RPMI7951 (cell line): ENCODE results near the gene RTL9. TPM values are rescaled to one million over a fixed set of nuclear protein-coding genes. Genes with fewer than 3 reads are reported as not detected.
"Not testable (repeated sequence)": the region's sequence is repeated elsewhere in the genome, so short reads cannot be mapped to it uniquely, and the experiment has no call there.

ENCODE experiments used
- DNase-seq: peaks from one replicate; pipeline ENCODE4 v3.0.0-alpha.2; 2012; ENCODE audit warnings: low read depth
- total RNA-seq: library from RNA; depleted of rRNA; stranded (reverse); fragments of >200 nt; shearing (Covaris generic); gene quantifications from 2 replicates; pipeline ENCODE4 v1.2.3, GENCODE V29; 2014; rRNA removed

RTL9 gene
- 0.24 and 0.39 TPM in 2 replicates for total RNA-seq

DNA sequence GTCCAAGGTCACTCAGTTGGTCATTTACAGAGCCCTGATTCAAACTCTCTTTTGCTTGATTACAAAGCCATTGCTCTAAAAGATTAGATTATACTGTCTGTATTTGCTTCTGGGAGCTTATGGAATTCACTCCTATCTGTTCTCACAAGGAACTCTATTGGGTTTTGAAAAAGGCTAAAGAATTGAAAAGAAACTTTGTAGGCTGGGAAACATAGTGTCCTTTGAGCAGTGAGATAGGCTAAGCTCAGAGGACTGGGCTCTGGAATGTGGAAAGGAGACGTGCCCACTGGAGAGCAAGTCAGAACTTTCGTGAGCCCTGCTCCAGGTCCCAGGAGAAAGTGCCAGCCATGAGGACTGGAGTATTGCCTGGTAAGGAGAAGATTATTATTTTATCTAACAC lies at the start of gene RTL9:
Gene RTL9 (plus strand): TSS at position 301 of the 400 bp plus-strand sequence. CDS start 91,770 bp downstream, outside the sequence.
- DNase-seq = no peak

DNA sequence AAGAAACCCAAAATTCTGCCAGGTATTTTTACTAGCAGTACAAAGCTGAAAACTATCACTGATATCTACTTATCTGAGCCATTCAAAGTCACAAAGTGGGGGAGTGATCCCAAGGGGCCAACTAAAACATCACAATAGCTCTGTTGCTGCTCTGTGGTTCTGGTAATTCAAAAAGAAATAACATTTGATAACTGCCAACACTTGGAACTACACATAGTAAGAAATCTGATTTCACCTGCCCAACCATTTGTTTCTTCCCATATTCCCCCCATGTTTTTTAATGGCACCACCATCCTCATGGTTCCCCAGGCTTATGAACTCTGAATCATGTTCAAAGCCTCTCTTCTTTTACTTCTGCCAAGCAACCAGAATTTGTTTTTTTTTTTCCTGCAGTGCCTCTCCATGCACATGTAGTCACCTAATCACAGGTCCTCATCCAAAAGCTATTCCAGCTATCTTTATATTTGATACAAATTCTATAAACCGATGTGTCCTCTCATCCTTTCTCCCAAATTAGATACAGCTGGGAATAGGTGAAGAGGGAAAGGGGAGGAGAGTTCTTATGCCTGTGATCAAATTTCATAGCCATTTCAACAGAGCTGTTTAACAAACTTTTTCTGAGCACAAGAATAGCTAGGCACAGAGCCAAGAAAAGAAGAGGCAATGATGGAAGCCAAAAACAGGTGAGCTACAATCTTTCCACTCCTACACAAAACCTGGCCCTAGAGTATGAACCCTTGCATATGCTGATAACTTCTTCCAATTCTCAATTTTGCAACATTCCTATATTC lies 48.5 kb upstream of the RTL9 start:
- no peak for DNase-seq

DNA sequence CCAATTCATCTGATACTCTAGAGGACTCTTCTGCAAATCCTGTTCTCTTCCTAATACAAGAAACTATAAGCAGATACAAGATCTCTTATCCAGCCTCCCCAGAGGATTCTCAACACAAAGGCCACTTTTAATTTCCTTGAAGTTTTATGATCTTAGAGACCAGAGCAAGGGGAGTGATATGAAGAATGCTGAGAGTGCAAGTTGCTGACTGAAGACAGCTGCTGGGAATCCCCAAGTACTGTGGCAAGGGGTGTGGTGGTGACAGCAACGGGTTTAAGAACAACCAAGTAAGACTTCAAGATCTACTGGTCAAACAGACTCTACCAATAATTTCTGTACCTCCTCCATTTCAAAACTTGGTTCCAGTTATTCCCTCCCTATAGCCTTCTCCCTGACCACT lies 47.8 kb upstream of the RTL9 start:
- DNase-seq = peak; percentile 4

- no peak for DNase-seq
Observed at GRCh38 chrX:110311437-110312230, 47.0 kb upstream of the RTL9 start.

GRCh38 chrX:110315551-110315950 lies 43.1 kb upstream of the RTL9 start:
- DNase-seq = no peak

DNA sequence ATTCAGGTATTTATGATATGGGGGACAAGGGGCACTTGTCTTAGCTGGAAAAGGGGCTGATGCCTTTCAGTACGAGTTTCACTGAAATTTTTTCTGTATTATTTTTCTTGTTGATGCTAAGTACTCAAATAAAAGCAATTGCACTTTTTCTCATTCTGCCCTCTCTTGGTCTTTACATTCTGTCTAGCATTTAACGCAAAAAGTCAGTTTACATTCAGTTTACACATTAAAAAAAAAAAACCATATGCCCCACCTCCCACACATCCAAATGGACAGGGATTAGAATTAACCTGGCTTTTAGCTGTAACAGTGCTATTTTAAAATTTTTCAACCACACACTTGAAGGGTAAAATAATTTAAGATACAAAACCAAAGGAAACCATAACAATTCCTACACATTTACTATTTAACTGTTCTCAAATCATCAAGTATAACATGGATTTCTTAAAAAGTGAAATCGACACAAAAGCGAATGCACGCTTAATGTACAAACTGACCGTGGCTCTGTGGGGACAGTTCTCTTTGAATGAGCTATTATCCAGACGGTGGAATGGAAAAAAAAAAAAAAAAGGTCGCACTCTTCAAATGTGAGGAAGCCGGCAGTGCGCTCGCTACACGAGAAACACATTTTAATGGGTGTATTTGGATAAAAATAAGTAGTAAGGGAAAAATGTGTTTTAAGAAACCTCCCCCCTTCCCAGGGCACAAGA lies 42.1 kb upstream of the RTL9 start:
- peak; percentile 13 for DNase-seq

- no peak for DNase-seq
Observed at GRCh38 chrX:110317061-110317819, 41.4 kb upstream of the RTL9 start.

GRCh38 chrX:110317820-110318663 lies 40.6 kb upstream of the RTL9 start, which contains the start of gene AMMECR1:
TSS of gene AMMECR1 (minus strand) at chrX:110318085. CDS start at chrX:110318071, 14 bp downstream.
- peak; percentile 75 for DNase-seq

GRCh38 chrX:110318664-110318968 lies 40.0 kb upstream of the RTL9 start:
- DNase-seq = no peak

GRCh38 chrX:110320381-110320987 lies 38.2 kb upstream of the RTL9 start:
- no peak for DNase-seq

GRCh38 chrX:110321081-110321480 lies 37.6 kb upstream of the RTL9 start:
- no peak for DNase-seq

DNA sequence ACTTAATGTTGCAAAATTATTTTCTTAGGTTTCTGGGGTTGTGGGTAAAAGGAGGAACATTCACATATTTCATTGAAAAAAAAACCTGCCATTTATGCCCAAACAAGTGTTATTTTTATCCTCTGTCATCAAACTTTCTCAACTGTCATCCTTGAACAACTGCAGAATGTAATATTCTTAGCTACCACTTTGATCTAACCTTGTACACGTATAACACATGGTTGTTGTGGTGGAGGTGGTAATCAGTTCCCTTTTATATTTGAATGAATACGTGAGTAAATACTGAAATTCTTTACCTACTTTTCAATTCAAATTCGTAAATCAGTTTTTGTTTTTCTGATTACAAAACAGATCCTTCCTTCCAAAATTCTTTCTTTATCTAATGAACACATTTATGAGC lies 37.0 kb upstream of the RTL9 start:
- no peak for DNase-seq

DNA sequence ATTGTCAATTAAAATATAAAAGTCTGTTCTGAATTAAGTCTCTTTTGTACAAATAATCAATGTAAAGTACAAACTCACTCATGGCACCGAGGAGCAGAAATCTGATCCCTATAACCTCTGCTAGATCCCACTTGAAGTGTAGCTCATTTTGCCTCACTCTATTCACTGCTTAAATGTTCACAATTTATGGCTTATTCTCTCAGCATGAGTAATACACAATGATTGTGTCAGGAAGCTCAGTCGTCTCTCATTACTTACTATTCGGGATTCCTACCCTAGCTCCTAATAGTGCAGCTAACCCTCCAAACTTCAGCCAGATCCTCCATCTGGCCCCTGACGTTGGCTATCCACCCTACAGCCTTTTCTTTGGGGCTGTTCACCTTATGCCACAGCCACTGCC lies 36.0 kb upstream of the RTL9 start:
- DNase-seq = no peak

GRCh38 chrX:110326712-110327111 lies 31.9 kb upstream of the RTL9 start:
- DNase-seq = no peak

DNA sequence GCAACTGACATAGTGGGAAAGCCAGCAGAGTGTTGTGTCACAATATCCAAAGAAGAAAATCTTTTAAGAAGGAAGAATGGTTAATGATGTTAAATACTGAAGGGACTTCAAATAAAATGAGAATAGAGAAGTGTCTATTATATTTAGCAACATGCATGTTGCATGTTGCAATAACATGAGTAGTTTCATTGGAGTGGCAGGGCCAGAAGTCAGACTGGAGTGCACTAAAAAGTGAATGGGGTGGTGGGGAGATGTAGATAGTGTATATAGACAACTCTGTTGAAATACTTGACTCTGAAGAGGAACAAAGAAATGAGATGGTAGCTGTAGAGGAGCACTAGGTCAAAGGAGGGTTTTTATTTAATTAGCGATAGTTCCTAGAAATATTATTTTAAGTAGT lies 31.3 kb upstream of the RTL9 start:
- no peak for DNase-seq

GRCh38 chrX:110328613-110329012 lies 30.0 kb upstream of the RTL9 start:
- not testable (repeated sequence) for DNase-seq

- DNase-seq = no peak
Observed at GRCh38 chrX:110331444-110332030, 27.1 kb upstream of the RTL9 start.

DNA sequence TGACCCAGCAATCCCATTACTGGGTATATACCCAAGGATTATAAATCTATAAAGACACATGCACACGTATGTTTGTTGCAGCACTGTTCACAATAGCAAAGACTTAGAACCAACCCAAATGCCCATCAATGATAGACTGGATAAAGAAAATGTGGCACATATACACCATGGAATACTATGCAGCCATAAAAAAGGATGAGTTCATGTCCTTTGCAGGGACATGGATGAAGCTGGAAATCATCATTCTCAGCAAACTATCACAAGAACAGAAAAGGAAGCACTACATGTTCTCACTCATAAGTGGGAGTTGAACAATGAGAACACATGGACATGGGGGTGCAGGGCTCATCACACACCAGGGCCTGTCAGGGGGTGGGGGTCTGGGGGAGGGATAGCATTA lies 25.2 kb upstream of the RTL9 start:
- DNase-seq = not testable (repeated sequence)

- DNase-seq = no peak
Observed at GRCh38 chrX:110338935-110339334, 19.7 kb upstream of the RTL9 start.
